Muscle layer of duodenum (tissue), 2 donors: ENCODE results near the gene PLD4.
A peak's percentile ranks its signal among the peaks of the same experiment; 100 is the strongest.

ENCODE experiments used
- H3K27ac ChIP-seq: one replicate; pipeline ENCODE4 v1.7.0; 2013; ENCODE audit warnings: mild to moderate bottlenecking, low read length
- H3K27me3 ChIP-seq: one replicate; pipeline ENCODE4 v1.7.0; 2013; ENCODE audit warnings: low read depth, mild to moderate bottlenecking, control low read depth, low read length
- H3K36me3 ChIP-seq, 2 donors: one replicate each; pipeline ENCODE4 v1.7.0; 2013; ENCODE audit warnings: low read length in 2 of 2, control low read depth in 1 of 2, mild to moderate bottlenecking in 1 of 2; ENCODE audit not compliant: insufficient read depth in 2 of 2, control insufficient read depth in 1 of 2
- H3K4me1 ChIP-seq, 2 donors: one replicate each; pipeline ENCODE4 v1.7.0; 2013; ENCODE audit warnings: low read length in 2 of 2, mild to moderate bottlenecking in 2 of 2, control low read depth in 1 of 2, moderate library complexity in 1 of 2; ENCODE audit not compliant: insufficient read depth in 2 of 2, control insufficient read depth in 1 of 2
- H3K4me3 ChIP-seq, 2 donors: one replicate each; pipeline ENCODE4 v1.7.0; 2013; ENCODE audit warnings: low read length in 2 of 2, low read depth in 1 of 2, mild to moderate bottlenecking in 1 of 2
- H3K9me3 ChIP-seq, 2 donors: one replicate each; pipeline ENCODE4 v1.7.0; 2013; ENCODE audit warnings: low read length in 2 of 2, control low read depth in 1 of 2, mild to moderate bottlenecking in 1 of 2; ENCODE audit not compliant: control insufficient read depth in 1 of 2
- donor health status: healthy.

PLD4 gene

GRCh38 chr14:104965561-104966231, 41.0 kb downstream of the PLD4 start:
- Histone ChIP-seq H3K36me3 (no peaks in the 10 kb centered on the region), H3K9me3 (no peaks in the 10 kb centered on the region), H3K4me3 (no peak overlapping the region), H3K27ac (no peak overlapping the region), H3K27me3 (no peaks in the 10 kb centered on the region), H3K4me1 (peaks cover 5 to 40% of the 10 kb centered on the region in 2 donors)

GRCh38 chr14:104966261-104966865, 41.7 kb downstream of the PLD4 start:
- H3K4me1 ChIP-seq: peaks cover 5 to 46% of the 10 kb centered on the region in 2 donors
- no peak overlapping the region for H3K4me3 ChIP-seq
- H3K27me3 ChIP-seq: no peaks in the 10 kb centered on the region
- H3K9me3 ChIP-seq: no peaks in the 10 kb centered on the region
- no peak overlapping the region for H3K27ac ChIP-seq
- H3K36me3 ChIP-seq: no peaks in the 10 kb centered on the region

- H3K4me1 ChIP-seq: peaks cover 8 to 52% of the 10 kb centered on the region in 2 donors
These were observed 42.3 kb downstream of the PLD4 start for GRCh38 chr14:104966981-104967385.

GRCh38 chr14:104967386-104968152, 42.9 kb downstream of the PLD4 start:
- no peaks in the 10 kb centered on the region for H3K27me3 ChIP-seq
- no peak overlapping the region for H3K27ac ChIP-seq
- no peaks in the 10 kb centered on the region for H3K36me3 ChIP-seq
- H3K4me1 ChIP-seq: peaks cover 12 to 57% of the 10 kb centered on the region in 2 donors
- H3K9me3 ChIP-seq: no peaks in the 10 kb centered on the region
- peak overlapping the region; percentile 42 to 73 for H3K4me3 ChIP-seq

More at GRCh38 chr14:104966981-104967385, 42.3 kb downstream of the PLD4 start:
- Histone ChIP-seq H3K27me3 (no peaks in the 10 kb centered on the region), H3K27ac (no peak overlapping the region), H3K4me3 (peak overlapping the region; percentile 42 to 73), H3K36me3 (no peaks in the 10 kb centered on the region), H3K9me3 (no peaks in the 10 kb centered on the region)

GRCh38 chr14:104968153-104968527, 43.5 kb downstream of the PLD4 start:
- H3K4me3 ChIP-seq: peak overlapping the region; percentile 42 to 73
- no peaks in the 10 kb centered on the region for H3K36me3 ChIP-seq
- H3K27ac ChIP-seq: peak overlapping the region; percentile 23
- no peaks in the 10 kb centered on the region for H3K27me3 ChIP-seq
- peaks cover 17 to 62% of the 10 kb centered on the region in 2 donors for H3K4me1 ChIP-seq
- H3K9me3 ChIP-seq: no peaks in the 10 kb centered on the region

GRCh38 chr14:104968541-104969401, 44.1 kb downstream of the PLD4 start:
- H3K27me3 ChIP-seq: no peaks in the 10 kb centered on the region
- peak overlapping the region; percentile 23 for H3K27ac ChIP-seq
- H3K4me1 ChIP-seq: peaks cover 17 to 69% of the 10 kb centered on the region in 2 donors
- H3K36me3 ChIP-seq: no peaks in the 10 kb centered on the region
- peak overlapping the region; percentile 42 to 73 for H3K4me3 ChIP-seq
- no peaks in the 10 kb centered on the region for H3K9me3 ChIP-seq

GRCh38 chr14:104969741-104970230, 45.1 kb downstream of the PLD4 start:
- Histone ChIP-seq H3K27me3 (no peaks in the 10 kb centered on the region), H3K4me1 (peaks cover 24 to 78% of the 10 kb centered on the region in 2 donors), H3K27ac (peak overlapping the region; percentile 51), H3K36me3 (no peaks in the 10 kb centered on the region), H3K9me3 (no peaks in the 10 kb centered on the region), H3K4me3 (peak overlapping the region in 1 of 2 donors; percentile 73)

- H3K27ac ChIP-seq: peak overlapping the region; percentile 51
- H3K36me3 ChIP-seq: no peaks in the 10 kb centered on the region
- H3K4me1 ChIP-seq: peaks cover 27 to 85% of the 10 kb centered on the region in 2 donors
- H3K27me3 ChIP-seq: no peaks in the 10 kb centered on the region
- H3K4me3 ChIP-seq: peak overlapping the region in 1 of 2 donors; percentile 73
- no peaks in the 10 kb centered on the region for H3K9me3 ChIP-seq
These were observed 45.8 kb downstream of the PLD4 start for GRCh38 chr14:104970231-104971068.

GRCh38 chr14:104971447-104972240, 47.0 kb downstream of the PLD4 start:
- H3K27ac ChIP-seq: peak overlapping the region; percentile 56
- H3K4me1 ChIP-seq: peaks cover 29 to 89% of the 10 kb centered on the region in 2 donors
- H3K27me3 ChIP-seq: no peaks in the 10 kb centered on the region

More at GRCh38 chr14:104971447-104972240, 47.0 kb downstream of the PLD4 start:
- no peaks in the 10 kb centered on the region for H3K9me3 ChIP-seq
- peak overlapping the region in 1 of 2 donors; percentile 5 for H3K4me3 ChIP-seq
- H3K36me3 ChIP-seq: no peaks in the 10 kb centered on the region
